Mammary epithelial cell (primary cell): ENCODE results near the gene TENM3.

Source experiments
- EZH2 ChIP-seq: IDR thresholded peaks from 2 replicates; pipeline ENCODE4 v1.6.1; 2012; ENCODE audit warnings: low read length, inconsistent platforms, borderline replicate concordance
- TF ChIP-seq, protein P1 (sequence below), 2 donors: IDR thresholded peaks in 1 of 2; conservative IDR thresholded peaks in 1 of 2; 2 replicates each; pipeline ENCODE4 v1.5.1; 2011 to 2012; ENCODE audit warnings: inconsistent platforms in 2 of 2, low read length in 2 of 2, mild to moderate bottlenecking in 2 of 2, control low read depth in 1 of 2, low read depth in 1 of 2; ENCODE audit not compliant: insufficient read depth in 1 of 2; ENCODE audit errors: extremely low read depth in 1 of 2

DNA sequence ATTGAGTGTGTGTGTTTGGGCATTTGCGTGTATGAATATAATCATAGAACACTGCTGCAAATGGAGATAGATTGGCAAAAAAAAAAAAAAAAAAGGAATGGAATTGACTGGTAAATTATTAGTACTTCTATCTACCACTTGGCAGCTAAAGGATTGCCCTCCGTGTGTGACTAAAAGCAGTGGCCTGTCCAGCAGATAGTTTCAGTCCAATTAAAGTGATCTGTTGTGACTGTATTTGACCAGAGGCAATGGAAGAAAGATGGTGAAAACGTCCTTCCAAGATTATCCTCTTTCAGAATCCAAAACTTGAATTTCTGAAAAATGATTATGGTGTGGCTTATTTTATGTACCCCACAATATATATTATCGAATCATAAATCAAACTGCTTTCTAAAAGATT, 19.5 kb upstream of the TENM3 start:
- TF ChIP-seq EZH2, result no peak
- TF ChIP-seq, protein P1, sequence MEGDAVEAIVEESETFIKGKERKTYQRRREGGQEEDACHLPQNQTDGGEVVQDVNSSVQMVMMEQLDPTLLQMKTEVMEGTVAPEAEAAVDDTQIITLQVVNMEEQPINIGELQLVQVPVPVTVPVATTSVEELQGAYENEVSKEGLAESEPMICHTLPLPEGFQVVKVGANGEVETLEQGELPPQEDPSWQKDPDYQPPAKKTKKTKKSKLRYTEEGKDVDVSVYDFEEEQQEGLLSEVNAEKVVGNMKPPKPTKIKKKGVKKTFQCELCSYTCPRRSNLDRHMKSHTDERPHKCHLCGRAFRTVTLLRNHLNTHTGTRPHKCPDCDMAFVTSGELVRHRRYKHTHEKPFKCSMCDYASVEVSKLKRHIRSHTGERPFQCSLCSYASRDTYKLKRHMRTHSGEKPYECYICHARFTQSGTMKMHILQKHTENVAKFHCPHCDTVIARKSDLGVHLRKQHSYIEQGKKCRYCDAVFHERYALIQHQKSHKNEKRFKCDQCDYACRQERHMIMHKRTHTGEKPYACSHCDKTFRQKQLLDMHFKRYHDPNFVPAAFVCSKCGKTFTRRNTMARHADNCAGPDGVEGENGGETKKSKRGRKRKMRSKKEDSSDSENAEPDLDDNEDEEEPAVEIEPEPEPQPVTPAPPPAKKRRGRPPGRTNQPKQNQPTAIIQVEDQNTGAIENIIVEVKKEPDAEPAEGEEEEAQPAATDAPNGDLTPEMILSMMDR (conservative IDR thresholded peaks at IDR 0.05 in 1 of 2, IDR thresholded peaks at IDR 0.05 in 1 of 2; ENCODE audit: extremely low read depth in 1 of 2, insufficient read depth in 1 of 2, low read depth in 1 of 2, low read length in 2 of 2), result no peak
